HG03342 (cell line): Measurements from ENCODE around the gene ELMO1.

Experiments used
- ATAC-seq: cut with Tn5 transposase; IDR thresholded peaks from one replicate; pipeline ENCODE4 v1.9.1; 2021; ENCODE audit warnings: mild to moderate bottlenecking, moderate library complexity; ENCODE audit not compliant: unreplicated experiment

The ELMO1 gene

DNA sequence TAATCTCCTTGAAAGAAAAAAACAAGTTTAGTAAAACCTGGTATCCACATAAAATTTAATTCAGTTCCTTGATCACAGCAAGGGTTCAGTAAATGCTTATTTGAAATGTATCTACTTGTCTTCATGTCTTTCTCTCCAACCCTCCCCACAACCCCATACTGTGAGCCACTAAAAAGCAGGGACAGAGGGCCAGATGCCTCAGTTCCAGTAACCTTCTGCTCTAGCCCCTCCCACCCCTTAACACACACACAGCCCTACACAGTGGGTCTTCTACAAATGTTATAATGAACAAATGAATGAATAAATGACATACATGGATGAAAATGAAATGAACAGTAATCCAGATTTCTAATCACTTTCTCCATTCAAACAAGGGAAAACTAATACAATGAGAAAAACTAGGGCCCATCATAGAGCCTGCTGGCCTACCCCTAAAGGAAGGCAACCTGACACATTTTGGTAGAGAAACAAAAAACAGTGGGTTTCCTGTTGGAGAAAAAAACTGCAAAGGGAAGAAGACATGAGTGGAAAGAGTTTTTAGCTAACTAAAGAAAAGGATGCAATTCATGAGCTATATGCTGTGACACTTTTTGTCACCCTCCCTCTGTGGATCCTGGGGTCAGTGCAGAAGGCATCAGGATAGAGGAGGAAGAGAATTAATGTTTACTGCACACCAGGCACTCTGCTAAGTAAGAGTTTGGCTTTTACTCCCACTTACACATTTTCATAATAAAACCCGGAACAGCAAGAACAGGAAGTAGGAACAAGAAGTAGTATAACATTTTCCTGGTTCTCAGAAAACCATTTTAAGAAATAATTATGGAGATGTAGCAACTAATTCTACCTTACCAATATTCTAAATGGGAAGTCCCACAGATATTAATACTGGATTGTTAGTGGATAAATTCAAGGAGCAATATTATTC, 38.1 kb downstream of the ELMO1 start:
- ATAC-seq = no peak

DNA sequence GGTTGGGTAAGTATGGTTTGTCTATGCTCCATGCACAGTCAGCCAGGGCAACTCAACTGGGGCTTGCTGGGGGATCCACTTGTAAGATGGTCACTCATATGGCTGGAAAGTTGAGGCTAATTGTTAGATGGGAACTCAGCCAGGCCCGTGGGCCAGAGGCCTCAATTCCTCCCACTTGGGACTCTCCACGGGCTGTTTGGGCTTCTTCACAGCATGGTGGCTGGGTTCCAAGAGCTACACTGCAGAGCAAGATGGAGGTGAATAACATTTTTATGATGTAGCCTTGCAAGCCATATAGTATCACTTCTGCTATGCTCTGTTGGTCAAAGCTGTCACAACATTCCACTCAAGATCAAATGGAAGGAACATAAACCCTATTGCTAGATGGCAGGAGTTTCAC, 39.2 kb downstream of the ELMO1 start:
- no peak for ATAC-seq

DNA sequence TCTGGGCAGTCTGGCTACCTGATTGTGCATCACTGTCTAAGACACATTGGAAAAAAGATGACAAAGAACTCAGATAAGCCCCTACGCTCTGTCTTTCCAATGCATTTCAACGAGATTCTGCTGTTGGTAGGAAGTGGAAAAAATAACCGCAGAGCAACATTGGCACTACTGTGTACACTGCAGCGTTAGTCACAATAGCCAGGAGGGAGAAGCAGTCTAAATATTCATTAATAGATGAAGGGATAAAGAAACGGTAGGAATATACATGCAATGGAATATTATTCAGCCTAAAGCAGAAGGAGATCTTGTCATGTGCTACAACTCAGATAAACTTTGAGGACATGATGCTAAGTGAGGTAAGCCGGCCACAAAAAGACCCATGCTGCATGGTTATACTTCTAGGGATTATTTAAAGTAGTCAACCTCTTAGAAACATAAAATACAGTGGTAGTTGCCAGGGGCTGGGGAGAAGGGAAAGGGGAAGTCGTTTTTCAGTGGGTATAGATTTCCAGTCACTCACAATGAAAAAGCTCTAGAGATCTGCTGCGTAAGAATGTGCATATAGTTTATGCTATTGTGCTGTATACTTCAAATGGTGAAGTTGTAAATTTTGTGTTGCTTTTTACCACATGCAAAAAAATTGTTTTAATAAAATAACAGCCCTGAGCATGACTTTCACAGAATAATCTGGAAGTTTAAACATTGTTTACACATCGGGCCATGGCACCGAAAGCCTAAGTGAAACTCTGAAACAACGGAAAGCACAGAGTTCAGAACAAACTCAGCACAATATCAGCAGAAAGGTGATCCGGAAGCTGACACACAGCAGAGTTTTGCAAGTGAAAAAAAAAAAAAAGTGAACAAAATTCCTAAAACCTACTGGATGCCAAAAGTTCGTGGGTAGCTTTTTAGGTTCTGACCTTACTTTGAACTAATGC, 40.1 kb downstream of the ELMO1 start:
- ATAC-seq = peak; percentile 67

DNA sequence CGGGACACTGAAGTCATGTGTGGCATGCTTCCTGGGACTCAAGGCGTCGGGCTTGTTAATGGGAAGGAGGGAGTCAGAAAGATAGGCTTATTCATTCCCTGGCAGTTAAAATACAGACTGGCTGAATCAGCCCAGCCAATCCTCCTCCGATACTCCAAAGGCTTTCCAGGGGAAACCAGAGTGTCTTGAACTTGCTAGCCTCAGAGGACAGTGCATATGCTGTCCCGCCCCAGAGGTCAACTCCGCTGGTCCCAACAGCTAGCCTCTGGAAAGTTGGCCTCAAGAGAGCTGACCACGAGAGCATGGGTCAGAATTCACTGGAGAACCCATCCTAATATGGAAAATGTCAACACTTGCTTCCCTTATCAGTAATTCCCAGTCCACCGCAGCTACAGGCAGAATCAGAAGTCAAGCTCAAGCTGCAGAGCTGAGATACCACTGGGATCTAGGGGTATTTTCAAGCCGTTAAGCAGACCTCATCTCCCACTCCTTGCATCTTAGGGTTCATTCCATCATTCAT, 43.0 kb downstream of the ELMO1 start:
- no peak for ATAC-seq

DNA sequence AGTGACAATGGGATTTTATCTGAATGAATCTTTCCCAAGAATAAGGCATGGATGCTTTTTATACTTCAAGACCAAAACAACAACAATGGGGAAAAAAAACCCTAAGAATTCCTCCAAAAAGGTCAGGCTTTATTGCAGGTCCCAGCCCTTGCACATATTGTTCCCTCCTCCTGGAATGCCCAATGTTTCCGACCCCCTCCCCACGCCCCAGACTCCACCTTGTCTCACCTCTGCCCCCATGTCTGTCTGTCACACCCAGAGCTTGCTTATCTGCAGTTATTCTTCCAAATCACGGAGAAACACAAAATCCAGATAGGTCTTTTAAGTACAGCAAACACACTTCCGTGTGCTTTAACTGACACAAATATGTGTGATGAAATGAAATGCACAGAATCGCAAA, 43.5 kb downstream of the ELMO1 start:
- ATAC-seq = no peak

DNA sequence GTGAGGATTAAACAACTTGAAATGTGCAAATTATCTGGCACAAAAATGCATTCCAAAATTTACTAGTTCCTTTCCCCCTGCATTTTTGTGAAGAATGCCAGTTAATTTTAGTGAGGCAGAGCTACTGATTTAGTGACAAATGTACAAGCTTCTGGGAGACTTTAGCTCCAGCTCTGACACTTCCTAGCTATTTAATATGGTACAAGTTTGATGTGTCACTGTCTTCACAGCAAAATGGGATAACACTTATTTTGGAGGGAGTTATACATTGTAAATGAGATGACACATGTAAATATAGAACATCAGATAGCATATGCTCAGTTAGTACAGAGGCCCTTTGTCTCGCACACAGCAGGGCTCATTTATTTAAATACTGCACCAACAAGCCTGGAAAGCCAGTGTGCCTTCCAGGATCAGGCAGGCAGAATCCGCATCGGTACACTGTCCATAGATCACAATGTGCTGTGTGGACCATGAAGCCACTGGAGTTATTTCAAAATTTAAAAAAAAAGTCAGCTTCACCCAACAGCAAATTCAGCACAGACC, 48.7 kb downstream of the ELMO1 start:
- ATAC-seq = no peak

DNA sequence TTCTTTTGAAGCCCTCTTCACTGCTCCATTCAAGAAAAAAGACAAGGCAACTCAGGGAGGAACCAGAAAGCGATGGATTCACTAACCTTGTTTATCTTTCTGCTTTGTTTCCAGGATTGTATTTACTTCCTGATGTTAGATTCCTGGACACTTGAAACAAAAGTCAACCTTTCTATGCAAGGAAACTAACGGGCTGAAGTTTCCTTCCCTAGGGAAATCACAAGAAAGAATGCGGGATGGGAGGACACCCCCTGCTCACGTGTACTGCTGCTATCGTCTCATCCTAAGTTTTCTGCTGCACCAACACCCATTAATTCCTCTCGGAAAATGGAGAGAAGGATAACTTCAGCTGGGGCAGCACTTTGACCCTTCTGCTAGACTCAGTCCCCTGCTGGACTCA, 50.3 kb downstream of the ELMO1 start:
- ATAC-seq = no peak

DNA sequence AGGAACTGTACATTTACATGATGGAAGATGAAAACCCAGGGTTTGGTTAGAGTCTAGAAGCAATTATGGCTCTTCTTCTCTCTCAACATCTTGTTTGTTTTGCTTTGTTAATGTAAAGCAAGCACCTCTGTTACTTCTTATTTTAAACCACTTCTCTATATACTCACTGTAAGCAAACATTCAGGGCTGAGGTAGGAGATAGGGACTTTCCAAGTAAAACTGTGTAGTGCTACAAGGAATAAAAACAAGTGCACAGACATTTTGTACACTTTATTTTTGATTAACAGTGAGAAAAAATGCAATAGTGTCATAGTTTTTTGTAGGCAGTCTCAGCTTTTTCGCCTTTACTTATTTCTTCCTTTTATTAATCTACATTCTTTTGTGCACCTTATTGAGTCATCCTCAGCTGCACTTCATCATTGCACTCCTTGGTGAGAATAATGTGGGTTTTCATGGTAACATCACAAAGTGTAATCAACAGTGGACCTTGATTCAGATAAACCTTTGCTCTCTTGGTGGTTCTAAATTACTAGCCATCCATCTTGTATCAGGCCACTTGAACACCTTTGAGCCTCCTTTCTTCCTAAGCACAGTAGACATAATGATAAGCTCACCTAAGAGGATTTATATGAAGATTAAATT, 52.9 kb downstream of the ELMO1 start:
- no peak for ATAC-seq

DNA sequence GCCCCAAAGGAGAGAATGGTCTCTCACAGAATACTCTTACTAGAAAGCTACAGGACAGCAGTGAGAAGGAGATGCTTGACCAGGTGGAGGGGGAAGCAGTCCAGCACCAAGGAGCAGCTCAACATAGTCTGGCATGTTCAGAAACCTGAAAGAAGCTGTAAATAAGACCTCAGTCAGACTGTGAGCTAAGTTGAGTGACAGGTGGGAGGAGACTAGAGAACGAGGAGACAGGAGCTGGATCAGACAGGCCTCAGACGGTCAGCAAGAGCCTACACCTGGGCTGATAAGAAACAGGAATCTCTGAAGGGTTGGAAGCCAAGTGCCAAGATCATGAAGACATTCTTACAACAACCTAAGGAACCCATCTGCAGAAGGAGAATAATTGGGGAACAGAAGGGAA, 54.5 kb downstream of the ELMO1 start:
- no peak for ATAC-seq

DNA sequence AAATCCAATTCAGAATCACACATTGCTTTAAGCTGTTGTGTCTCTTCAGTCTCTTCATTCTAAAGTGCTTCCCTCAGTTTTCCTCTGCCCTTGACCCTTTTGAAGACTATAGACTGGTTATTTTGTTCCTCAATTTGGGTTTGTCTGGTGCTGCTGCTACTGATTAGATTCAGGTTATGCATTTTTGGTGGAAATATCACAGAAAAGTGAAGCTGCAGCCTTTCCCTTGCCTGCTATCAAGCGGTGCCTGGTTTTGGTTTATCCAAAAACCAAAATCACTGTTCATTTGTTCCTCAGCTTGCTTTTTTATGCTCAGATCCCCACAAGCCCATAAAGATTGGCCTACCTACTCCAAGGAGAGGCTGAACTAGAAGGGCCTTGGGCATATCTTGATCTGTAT, 55.2 kb downstream of the ELMO1 start:
- ATAC-seq = no peak

DNA sequence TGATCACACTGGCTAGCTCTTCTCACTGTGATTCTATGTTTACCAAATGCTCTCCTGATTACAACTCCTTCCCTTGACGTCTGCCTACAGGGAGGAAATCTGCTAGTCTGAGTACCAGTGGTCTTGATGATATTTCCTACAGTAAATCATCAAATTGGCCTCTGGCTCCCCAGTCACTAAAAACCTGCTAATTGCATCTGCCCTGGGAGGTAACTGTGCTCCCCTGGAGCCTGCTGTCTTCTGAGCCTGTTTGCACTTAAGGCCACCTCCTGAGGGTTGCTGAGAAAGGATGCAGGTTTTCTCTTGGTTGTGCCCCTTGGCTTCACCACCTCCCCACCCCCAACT, 56.0 kb downstream of the ELMO1 start:
- ATAC-seq = no peak

DNA sequence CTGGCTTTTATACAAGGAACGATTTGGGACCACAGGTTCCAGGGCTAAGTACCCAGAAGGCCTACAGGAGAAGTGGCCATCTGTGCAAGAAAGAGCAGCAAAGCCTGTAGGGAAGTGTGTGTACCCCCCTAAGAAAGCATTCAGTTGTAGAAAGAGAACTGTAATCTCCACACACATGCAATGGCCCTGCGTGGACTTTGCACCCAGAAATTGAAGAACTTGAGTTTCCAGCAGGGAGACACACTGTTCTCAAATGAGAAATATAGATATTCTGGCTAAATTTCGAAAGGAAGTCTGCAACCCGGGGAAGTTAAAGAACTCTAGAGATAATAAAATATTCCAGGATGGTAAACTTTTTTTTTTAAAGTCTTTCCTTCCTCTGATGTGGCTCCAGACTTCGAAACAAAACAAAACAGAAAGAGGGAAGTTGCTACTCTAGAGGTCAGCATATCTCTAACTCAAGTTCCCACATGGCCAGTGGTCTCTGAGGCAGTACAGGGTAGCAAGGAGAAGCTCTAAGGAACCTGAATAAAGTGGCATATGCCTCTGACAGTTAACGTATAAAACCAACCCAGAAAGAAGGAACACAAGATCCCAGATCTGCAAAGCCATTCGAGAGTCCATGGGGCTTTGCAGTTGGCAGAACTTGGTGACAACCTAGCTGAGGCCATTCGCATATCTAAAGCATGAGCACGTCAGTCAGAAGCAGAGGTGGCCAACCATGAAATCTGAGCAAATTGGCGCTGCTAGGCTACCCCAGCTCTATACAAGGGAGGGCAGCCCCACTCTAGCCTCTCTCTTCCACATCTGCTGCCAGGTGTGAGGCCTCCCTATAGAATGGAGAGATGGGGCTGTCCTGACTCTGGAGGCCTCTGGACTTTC, 56.6 kb downstream of the ELMO1 start:
- ATAC-seq = peak; percentile 46

DNA sequence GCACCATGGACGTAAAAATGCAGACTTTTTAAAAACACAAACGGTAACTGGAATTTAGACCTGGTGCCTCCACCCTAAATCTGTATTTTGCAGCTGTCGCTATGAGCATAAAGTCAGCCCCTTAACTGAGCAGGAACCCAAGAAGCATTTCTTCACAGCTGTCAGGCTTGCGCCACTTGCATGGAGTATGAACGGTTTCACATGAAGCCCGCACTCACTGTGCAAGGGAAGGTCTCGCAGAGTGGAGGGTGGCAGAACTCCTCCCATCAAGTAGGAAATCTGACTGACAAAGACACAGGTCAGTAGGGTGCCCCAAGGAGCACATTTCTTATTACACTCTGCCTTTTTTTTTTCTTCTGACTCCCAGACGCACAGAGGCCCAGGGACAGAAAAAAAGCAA, 58.5 kb downstream of the ELMO1 start:
- no peak for ATAC-seq

DNA sequence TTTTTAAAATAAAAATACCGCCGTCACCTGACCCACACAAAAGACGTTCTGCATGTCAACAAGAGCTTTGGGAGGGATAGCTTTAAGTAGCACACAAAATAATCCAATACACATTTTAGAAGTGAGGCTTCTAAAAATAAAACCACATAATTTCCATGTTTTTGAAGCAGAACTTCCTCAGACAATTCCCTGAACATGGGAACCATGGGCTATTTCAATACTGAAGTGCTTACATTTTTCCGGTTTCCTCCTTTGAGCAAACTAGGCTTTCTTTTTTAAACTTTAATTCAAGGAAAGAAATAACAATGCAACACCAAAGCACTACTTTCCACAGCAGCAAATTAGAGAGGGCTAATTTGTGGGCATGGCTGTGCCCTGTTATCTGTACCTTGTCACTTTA, 59.9 kb downstream of the ELMO1 start:
- no peak for ATAC-seq

DNA sequence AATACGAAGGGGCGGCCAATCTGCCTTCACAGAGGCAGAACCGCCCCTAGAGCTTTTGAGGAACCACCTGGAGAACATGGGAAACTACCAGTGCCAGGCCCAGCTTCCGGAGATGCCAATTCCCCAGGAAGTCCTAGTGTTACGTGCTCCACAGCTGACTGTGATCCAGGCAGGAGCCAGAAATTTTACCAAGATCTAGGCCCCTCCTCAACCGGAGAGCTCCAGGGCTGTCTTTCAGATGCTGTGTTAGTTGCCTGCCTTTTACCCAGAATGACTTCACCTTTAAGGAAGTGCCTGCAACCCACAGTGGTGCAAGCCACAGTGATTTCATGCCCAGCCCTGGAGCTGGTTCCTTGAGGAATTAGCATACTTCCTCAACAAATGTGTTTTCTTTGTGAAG, 62.9 kb downstream of the ELMO1 start:
- ATAC-seq = no peak

DNA sequence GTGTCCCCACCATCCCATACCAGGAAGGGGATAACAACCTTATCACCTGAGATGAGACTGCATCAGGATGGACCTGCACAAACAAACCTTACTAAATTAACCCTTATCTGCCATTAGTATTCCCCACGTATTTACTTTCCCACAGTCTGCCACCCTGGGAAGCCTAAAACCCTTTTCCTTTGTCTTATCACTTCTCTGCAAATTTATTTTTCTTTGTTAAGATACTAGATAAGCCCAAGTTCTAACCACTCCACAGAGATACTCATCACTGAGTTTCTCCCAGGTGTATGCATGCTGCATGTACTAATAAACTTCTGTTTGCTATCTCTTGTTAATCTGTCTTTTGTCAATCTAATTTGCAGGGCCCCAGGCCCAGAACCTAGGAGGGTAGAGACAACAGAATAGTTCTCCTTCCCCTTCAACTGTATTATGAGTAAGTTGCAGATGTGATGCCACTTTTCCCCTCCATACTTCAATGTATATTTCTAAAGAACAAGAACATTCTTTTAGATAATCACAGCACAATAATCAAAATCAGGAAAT, 66.0 kb downstream of the ELMO1 start:
- no peak for ATAC-seq

DNA sequence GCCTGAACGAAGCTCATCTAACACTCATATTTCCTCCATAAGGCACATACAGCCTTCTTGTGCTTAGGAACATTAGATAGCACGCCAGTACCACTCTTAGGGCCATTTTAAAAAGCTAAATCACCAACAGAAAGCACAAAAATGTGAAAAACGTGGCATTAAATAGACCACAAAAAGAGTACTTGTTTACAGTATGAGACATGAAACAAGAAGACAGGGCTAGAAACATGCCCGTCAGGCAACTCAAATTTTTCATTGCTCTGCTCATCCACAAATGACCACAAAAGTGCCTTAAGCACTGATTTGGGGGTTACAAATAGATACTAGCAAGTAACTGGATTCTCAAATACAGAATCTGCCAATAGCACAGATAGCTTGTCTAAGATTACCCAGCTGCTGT, 67.8 kb downstream of the ELMO1 start:
- ATAC-seq = no peak

DNA sequence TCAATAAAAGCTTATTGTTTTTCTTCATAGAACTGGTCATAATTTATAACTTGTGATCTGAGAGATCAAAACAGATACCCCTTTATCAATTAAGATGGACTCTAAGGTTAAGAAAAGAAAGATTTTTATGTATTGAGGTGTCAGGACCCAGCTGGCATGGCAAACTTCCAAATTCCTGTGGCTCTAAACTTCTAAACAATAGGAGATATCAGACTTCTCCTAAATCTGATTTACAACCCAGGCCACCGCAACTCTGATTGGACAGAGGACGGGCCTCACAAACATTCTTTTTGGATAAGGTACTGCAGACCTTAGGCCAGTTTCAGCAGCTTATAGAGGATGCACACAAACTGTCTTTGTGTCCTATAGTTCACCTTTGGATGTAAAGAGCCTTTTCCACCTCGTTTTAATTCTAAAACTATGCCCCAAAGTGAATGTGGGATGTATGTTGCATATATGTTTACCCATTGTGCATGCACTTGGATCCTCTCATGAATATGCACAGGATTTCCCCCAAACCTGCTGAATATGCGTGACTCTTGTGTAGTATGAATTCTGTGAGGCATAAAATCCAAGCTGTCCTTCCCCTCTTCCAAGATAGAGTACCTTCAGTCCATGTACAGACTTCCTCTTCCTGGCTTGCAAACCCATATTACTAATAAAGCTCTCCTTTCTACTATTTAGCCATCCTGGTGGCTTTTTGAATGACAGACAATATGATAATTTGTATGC, 69.0 kb downstream of the ELMO1 start:
- no peak for ATAC-seq

DNA sequence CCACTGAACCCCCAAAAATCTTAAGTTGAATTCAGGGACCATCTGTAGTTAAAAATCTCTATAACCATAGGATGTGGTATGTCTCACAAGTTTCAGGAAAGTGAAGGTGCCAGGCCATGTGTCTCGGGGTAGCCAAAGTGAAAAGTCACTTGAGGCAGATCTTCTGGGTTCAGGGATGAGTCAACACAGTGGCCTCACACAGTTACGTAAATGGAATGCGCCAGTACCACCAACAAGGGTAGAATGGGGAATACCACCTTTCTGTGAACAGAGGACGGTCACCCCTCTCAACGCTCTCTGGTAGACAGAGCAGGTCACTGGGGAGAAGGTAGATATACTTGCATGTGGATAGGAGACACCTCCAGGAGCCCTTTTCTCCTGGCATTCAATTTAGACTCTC, 71.4 kb downstream of the ELMO1 start:
- ATAC-seq = no peak
